Activated gamma-delta T cell treated with anti-CD3 and anti-CD28 coated beads, Interleukin-2, amount 50 U/mL, for 16 hours (primary cell): ENCODE measurements around the gene P2RY2.

Experiments
- DNase-seq: peaks from one replicate; pipeline ENCODE4 v3.0.0-alpha.2; 2020; ENCODE audit warnings: low read depth

P2RY2 gene

DNA sequence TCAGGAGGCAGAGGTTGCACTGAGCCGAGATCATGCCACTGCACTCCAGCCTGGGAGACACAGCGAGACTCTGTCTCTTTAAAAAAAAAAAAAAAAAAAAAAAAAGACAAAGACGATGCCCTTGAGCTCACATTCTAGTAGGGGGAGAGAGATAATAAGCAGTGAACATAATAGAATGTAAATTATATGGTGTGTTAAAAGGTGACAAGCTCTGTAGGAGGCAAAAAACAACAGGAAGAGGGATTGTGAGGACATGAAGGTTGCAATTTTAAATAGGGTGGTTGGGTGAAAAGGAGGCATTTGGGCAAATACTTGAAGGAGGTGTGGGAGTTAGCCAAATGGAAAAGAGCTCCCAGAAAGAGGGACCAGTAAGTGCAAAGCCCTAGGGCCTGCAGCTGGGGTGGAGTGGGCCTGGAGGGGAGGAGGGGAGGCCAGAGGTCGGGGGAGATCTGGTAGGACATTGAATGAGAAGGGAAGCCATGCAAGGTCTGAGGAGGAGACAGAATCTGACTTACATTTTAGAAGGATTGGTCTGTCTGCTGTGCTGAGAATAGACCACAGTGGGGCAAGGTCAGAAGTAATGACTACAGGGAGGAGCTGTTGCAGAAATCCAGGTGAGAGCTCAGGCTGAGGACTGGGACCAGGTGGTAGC is 26.6 kb downstream of the P2RY2 start:
- DNase-seq, result no peak

DNA sequence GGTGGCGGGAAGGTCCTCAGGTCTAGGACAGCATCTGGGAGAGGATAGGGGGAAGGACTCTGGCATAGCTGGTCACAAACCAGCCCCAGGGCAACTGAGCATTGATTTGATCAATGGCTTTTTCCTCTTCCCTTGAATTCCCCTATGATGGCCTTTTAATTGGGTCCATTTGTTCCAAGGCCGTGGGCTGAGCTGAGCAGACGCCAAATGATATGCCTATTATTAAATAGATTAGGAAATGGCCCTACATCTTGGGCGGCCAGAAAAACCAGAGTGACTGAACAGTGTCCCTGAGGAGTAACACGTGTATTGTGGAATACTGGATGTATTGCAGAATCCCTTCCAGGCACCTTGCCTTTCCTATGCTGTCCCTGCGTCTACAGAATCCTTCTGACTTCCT is 27.4 kb downstream of the P2RY2 start:
- DNase-seq, result no peak

DNA sequence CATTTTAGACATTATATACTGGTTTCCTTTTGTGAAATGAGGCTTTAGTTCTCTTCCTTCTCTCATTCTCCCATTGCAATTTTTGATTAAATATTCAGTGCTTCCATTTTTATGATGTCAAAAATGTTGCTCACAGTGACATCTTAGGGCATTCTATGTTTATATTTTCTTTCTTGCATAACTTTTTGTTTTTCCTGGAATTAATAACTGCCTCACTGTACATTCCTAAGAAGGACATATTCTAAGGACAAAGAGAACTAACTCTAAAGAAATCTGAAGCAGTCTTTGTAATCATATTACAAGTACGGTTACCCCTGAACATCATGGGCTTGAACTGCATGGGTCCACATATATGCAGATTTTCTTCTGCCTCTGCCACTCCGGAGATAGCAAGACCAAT is 28.2 kb downstream of the P2RY2 start:
- no peak for DNase-seq

- DNase-seq, result no peak
These were observed 30.6 kb downstream of the P2RY2 start for GRCh38 chr11:73248526-73249185.

DNA sequence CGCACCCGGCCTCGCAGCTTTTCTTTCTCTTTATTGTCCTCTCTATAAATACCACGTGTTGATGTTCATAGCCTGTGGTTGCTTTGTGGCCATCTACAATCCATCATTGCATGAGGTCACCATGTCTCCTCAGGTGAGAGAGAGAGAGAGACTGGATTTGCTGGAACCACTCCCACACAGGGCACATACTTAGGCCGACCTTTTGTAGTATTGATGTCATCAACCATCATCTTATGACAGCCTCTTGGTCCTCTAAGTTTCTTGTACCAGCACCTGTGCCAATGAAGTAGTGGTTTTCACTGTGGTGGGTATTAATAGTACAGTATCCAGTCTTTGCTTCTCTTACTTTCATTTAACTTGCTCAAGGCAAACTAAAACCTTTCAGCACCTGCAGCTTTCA is 31.2 kb downstream of the P2RY2 start:
- no peak for DNase-seq

GRCh38 chr11:73249853-73250783 is 32.0 kb downstream of the P2RY2 start:
- no peak for DNase-seq

- DNase-seq, result no peak
These were observed 34.6 kb downstream of the P2RY2 start for GRCh38 chr11:73252577-73253191.

GRCh38 chr11:73257342-73258103 is 39.4 kb downstream of the P2RY2 start:
- no peak for DNase-seq

DNA sequence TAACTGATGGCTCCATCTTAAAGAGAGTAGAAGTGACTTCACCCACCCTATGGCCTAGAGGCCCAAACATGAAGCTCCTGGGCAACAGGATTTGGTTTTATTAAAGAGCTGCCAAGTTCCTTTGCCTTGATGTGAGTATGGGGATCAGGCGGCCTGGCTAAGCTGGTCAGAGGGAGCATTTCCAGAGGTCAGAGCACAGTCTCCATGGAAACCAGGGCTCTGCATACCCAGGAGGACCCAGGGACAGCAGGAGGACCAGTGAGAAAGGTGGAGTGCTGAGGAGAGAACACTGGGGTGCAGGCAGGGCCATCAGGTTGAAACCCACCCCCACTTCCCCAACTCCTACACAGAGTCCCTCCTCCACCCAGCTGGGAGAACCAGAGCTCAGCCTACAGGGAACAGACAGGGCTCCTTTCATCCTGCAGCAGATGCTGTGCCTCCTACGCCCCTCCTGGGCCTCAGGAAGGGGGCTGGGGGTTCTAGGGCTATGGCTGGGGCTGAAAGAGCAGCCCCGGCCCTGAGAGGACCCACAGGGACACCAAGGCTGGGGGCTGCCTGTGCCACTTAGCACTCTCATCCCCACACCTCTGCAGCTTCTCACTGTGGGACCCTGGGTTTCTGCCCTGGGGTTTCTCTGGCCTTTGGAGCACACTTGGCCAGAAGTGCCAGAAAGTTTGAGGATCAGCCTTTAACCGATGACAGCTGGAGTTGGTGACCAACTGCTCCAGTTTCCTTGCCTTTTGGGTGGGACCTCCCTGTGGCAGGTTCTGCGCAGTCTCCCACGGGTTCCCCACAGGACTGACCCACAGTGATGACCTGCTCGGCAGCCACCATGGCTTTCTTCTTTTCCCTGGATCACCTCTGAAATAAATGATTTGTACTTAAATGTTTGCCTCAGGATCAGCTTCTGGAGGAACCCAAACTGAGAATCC is 40.3 kb downstream of the P2RY2 start:
- no peak for DNase-seq

DNA sequence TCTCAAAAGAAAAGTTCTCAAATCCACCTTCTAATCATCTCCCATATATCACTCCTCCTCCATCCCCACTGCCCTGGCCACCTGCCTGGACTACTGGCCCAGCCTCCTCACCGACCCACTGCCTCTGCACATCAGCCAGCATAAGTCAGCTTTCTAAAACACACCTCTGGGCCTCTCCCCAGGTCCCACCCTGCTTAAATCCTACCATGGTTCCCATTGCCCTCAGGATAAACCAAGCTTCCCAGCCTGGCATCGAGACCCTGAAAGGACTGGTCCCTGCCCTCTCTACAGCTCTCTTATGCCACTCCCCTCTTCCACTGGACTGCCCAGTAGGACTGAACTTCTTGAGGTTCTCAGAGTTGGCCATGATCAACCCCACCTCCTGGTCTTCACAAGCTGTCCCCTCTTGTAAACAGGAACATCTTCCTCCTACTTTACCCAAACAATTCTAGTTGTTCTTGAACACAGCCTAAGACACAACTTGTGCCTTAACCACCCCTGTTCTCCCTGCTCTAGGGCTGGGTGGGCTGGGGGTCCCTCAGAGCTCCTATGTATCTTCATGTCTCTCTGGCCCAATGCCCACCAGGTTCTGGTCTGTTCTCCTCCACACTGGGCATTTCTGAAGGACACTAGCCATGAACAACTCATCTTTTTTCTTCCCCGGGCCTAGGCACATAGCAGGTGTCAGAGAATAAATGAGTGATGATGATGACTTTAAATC is 41.5 kb downstream of the P2RY2 start:
- no peak for DNase-seq

DNA sequence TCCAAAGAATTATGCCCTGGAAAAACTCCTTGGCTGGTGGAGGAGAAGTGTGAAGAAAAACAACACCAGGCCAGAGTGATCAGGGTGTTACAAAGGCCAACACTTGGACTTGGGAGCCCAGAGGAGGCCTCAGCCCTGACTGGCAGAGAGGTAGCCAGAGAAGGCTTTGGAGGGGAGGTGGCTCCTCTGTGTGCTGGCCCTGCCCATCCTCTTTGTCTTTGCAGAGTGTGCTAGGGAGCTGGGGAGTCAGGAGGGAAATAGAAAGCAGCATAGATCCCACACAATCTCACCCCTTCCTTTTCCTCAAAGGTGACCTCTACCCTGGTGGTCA is 42.0 kb downstream of the P2RY2 start:
- DNase-seq, result no peak

- no peak for DNase-seq
These were observed 44.9 kb downstream of the P2RY2 start for GRCh38 chr11:73262851-73263495.

DNA sequence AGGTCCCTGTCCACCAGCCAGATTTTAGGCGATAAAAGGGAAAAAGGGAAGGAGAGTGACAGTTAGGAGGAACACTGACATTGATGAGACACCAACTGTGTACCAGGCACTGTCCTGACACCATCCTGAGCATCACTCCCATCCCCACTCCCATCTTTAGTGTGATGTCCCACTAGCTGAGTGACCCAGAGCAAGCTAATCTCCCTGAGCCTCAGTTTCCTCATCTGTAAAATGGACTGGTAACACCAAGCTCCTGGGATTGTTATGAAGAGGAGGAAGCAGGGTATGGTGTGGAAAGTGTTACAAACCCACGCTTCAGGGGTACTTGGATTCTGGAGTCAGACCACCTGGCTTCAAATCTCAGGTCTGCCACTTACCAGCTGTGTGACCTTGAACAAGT is 45.6 kb downstream of the P2RY2 start:
- DNase-seq, result no peak

GRCh38 chr11:73265278-73265810 is 47.3 kb downstream of the P2RY2 start:
- no peak for DNase-seq

DNA sequence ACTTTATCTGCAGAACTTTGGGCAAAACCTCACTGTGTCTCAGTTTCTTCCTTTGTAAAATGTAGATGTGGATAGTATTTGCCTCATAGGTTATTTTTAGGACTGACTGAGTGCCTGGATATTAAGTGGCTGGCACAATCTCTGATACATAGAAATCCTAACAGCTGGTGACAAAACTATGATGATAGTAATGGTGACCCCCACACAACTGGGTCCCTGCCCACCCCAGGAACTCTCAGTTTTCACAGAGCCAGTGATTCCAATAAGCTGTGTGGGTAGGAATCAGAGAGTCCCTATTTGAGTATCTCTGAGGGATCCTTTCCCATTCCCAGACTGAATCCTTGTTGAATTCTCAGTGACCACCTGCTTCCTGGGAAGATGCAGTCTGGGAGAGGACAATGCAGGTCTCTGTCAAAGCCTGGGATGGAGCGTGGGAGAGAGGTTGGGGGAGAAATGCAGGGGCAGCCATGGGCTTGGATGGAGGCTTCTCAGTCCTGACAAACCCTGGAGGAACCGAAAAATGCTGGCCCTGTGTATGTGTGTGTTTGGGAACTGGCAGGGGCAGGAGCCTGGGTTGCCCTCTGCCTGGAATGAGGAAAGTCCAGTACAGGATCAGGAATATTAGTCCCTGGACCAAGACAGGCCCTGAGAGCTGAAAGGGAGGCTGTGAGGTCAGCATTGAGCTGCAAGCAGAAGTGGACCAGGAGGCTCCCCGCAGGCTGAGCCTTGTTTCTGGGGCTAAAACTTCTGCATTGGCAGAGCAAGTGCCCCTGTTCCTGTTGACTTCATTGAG is 48.0 kb downstream of the P2RY2 start:
- no peak for DNase-seq

DNA sequence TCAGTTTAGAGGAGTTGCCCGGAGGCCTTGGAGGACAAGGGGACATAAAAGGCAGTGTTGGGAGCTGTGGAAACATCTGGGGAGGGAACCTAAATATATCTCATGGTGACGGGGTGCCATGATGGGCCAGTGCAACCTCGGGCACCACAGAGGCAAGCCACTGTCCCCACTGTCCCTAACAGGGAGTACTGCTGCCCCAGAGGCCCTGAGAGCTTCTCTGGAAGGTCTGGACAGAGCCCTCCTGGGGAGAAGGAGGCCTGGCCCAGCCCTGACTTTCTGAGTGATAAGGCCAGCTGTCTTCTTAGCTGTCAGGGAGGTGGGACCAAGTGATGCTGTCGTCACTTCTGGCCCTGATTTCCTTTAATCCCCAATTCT is 48.6 kb downstream of the P2RY2 start:
- DNase-seq, result no peak

DNA sequence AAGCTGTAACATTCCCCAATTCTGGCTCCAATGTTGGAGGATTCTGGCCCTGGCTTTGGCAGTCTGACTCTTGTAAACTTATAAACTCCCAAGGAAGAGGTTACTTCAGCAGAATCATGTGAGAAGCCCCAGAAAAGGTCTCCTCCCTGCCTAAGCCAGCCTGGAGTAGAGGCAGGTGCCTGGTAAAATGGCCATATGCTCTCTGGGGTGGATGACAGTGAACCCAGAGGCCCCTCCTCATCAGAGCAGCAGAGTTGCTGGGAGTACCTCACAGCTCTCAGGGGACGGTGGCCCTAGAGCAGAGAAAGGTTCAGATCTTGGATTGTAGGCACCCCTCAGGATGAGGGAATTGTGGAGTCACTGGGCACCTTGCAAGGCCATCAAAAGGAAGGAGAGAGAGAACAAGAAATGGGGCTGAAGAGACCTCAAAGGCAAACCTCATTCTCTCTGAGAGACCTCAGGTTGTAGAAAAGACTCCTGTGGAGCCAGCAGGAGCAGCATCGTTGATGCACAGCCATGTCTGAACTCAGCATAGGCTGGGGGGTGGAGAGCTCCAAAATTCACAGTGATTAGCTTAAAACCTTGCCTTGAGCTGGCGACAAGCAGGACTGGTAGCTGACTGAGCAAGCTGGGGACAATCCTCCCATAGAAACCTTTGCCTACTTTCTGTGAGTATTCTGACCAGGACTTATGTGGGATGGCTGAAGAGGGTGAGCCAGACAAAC is 49.2 kb downstream of the P2RY2 start:
- DNase-seq, result no peak
